ENCODE measurements around the gene CELSR1.

The CELSR1 gene

GRCh38 chr22:46480396-46480795, 57.0 kb downstream of the CELSR1 start:
- Histone ChIP-seq H3K4me3 (ENCODE audit: low read depth in 1 of 2, low read length in 1 of 2) (no peak overlapping the region), H3K27me3 (peaks cover 38% of the 10 kb centered on the region), H3K36me3 (no peaks in the 10 kb centered on the region), H3K9me3 (no peaks in the 10 kb centered on the region), H3K4me1 (ENCODE audit: control insufficient read depth in 1 of 2, insufficient read depth in 1 of 2, low read depth in 1 of 2, low read length in 1 of 2) (no peaks in the 10 kb centered on the region), H3K27ac (no peak overlapping the region)
- no peak for TF ChIP-seq CTCF (IDR thresholded peaks at IDR 0.05)

DNA sequence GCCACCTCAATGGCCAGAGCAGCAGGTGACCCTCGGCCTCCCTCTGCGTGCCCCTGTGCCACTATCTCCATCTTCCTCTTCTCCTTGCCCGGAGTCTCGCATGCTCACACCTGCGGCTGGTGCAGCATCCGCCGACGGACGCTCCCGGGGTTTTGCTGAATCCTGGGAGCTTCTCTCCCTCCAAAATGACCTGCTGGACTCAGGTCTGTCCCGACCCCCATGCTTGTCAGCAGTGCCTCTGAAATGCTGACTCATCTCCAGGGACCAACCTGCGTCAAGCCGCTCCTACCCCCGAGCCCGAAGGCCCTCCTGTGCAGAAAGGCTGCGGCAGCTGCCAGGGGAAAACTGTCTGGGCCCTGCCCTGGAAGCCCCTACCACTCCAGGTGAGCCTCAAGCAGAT, 58.4 kb downstream of the CELSR1 start:
- Histone ChIP-seq H3K4me3 (ENCODE audit: low read depth in 1 of 2, low read length in 1 of 2) (no peak overlapping the region), H3K36me3 (no peaks in the 10 kb centered on the region), H3K27me3 (peaks cover 38% of the 10 kb centered on the region), H3K27ac (no peak overlapping the region), H3K9me3 (no peaks in the 10 kb centered on the region), H3K4me1 (ENCODE audit: control insufficient read depth in 1 of 2, insufficient read depth in 1 of 2, low read depth in 1 of 2, low read length in 1 of 2) (no peaks in the 10 kb centered on the region)
- TF ChIP-seq CTCF (IDR thresholded peaks at IDR 0.05) = no peak

GRCh38 chr22:46478083-46478551, 59.3 kb downstream of the CELSR1 start:
- H3K4me3 ChIP-seq (ENCODE audit: low read depth in 1 of 2, low read length in 1 of 2) = no peak overlapping the region
- no peaks in the 10 kb centered on the region for H3K36me3 ChIP-seq
- no peak overlapping the region for H3K27ac ChIP-seq
- TF ChIP-seq CTCF (IDR thresholded peaks at IDR 0.05) = no peak
- H3K4me1 ChIP-seq (ENCODE audit: control insufficient read depth in 1 of 2, insufficient read depth in 1 of 2, low read depth in 1 of 2, low read length in 1 of 2) = no peaks in the 10 kb centered on the region
- H3K9me3 ChIP-seq = no peaks in the 10 kb centered on the region
- peaks cover 38% of the 10 kb centered on the region for H3K27me3 ChIP-seq

DNA sequence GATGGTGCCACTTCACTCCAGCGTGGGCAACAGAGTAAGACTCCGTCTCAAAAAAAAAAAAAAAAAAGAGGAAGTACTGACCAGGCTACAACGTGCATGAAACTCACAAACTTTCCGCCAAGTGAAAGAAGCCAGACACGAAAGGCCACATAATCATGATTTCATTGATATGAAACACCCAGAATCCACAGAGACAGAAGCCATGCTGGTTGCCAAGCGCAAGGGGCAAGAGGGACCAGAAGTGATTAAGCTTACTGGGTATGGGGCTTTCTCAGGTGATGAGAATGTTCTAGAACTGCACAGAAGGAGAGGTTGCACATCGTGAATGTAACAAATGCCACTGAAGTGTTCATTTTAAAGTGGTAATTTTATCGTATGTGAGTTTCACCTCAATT, 60.9 kb downstream of the CELSR1 start:
- TF ChIP-seq CTCF (IDR thresholded peaks at IDR 0.05) = no peak
- Histone ChIP-seq H3K27ac (no peak overlapping the region), H3K4me3 (ENCODE audit: low read depth in 1 of 2, low read length in 1 of 2) (no peak overlapping the region), H3K9me3 (no peaks in the 10 kb centered on the region), H3K36me3 (no peaks in the 10 kb centered on the region), H3K4me1 (ENCODE audit: control insufficient read depth in 1 of 2, insufficient read depth in 1 of 2, low read depth in 1 of 2, low read length in 1 of 2) (no peaks in the 10 kb centered on the region), H3K27me3 (peaks cover 38% of the 10 kb centered on the region)

GRCh38 chr22:46473896-46474557, 63.4 kb downstream of the CELSR1 start:
- no peak for TF ChIP-seq CTCF (IDR thresholded peaks at IDR 0.05)
- peaks cover 30% of the 10 kb centered on the region for H3K27me3 ChIP-seq
- H3K4me3 ChIP-seq (ENCODE audit: low read depth in 1 of 2, low read length in 1 of 2) = no peak overlapping the region
- H3K36me3 ChIP-seq = no peaks in the 10 kb centered on the region
- no peak overlapping the region for H3K27ac ChIP-seq
- no peaks in the 10 kb centered on the region for H3K4me1 ChIP-seq (ENCODE audit: control insufficient read depth in 1 of 2, insufficient read depth in 1 of 2, low read depth in 1 of 2, low read length in 1 of 2)
- H3K9me3 ChIP-seq = no peaks in the 10 kb centered on the region
